Lower lobe of right lung (tissue), 2 donors: ENCODE measurements around the gene LRRC43. TPM values are rescaled to one million over a fixed set of nuclear protein-coding genes. Genes with fewer than 3 reads are reported as not detected.
A peak's percentile ranks its signal among the peaks of the same experiment; 100 is the strongest.

Experiments
- ATAC-seq, 2 donors: fragments of 200-7000 bp; cut with Tn5 transposase; one replicate each; pipeline ENCODE4 v1.9.1; 2020 to 2022; ENCODE audit warnings: mild to moderate bottlenecking in 2 of 2, moderate library complexity in 2 of 2
- DNase-seq: peaks from one replicate; pipeline ENCODE4 v3.0.0-alpha.2; 2020
- H3K27ac ChIP-seq: fragments of 200-600 bp; one replicate; pipeline ENCODE4 v1.8.0; 2022
- H3K27me3 ChIP-seq: fragments of 200-600 bp; one replicate; pipeline ENCODE4 v1.8.0; 2022; ENCODE audit warnings: low read depth
- H3K36me3 ChIP-seq: fragments of 200-600 bp; one replicate; pipeline ENCODE4 v1.8.0; 2022; ENCODE audit warnings: mild to moderate bottlenecking
- H3K4me1 ChIP-seq: fragments of 200-600 bp; one replicate; pipeline ENCODE4 v1.8.0; 2022
- H3K4me3 ChIP-seq: fragments of 200-600 bp; one replicate; pipeline ENCODE4 v1.8.0; 2022; ENCODE audit warnings: mild to moderate bottlenecking
- H3K9me3 ChIP-seq: fragments of 200-600 bp; one replicate; pipeline ENCODE4 v1.8.0; 2022
- CTCF ChIP-seq: fragments of 200-600 bp; IDR thresholded peaks from one replicate; pipeline ENCODE4 v1.8.0; 2022; ENCODE audit warnings: antibody characterized with exemption, mild to moderate bottlenecking
- intact Hi-C: fragments of 100-400 bp; cut with DNase I; formaldehyde crosslinking; loops from one replicate; pipeline ENCODE4 v1.11.0; 2022
- total RNA-seq: library from RNA; stranded (reverse); fragmentation: NEBNext Ultra II Directional; extraction: Animal tissue kit (Norgen Biotek cat#: 25700); gene quantifications from one replicate; pipeline ENCODE4 v1.2.1, GENCODE V29; 2021
- donor health status: DM: no; HTN: yes; CAD: no; lungs with severe emphysema.

Gene LRRC43
- total RNA-seq, 1 donor from 2014 or later: 4.2 TPM

DNA sequence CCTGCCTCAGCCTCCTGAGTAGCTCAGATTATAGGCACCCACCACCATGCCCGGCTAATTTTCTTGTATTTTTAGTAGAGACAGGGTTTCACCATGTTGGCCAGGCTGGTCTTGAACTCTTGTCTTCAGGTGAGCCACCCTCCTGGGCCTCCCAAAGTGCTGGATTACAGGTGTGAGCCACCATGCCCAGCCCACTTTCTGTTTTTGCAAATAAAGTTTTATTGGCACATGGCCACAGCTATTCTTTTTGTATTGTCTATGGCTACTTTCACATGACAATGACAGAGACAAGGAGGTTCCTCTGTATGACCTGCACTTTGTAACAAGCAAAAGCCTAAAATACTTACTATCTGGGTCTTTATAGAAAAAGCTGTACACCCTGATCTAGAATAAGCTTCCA lies 62.6 kb downstream of the LRRC43 start:
- H3K27me3 ChIP-seq: no peaks in the 10 kb centered on the region
- H3K4me1 ChIP-seq: no peaks in the 10 kb centered on the region
- ATAC-seq (no peak), DNase-seq (no peak)
- H3K36me3 ChIP-seq: peaks cover 78% of the 10 kb centered on the region
- H3K27ac ChIP-seq: peak overlapping the region; percentile 16
- intact Hi-C loops: no loop called here
- no peak overlapping the region for H3K4me3 ChIP-seq
- no peaks in the 10 kb centered on the region for H3K9me3 ChIP-seq
- TF ChIP-seq CTCF: no peak

DNA sequence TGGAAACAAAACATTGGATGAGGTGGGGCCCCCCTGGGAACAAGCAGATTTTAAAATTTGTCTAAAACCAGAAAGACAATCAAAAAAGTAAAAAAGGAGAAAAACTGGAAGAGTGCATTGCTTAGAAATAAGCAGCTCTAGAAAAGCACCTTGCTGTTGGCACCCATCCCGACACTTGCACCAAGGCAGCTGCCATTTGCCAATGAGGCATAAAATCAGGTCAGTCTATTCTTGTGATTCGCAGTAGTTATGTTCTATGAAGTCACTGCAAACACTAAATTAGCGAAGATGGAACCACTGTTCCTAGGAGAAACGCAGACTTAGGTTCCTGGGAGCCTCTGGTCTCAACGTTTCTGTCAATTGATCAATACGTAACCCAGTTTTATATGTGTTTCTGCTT lies 67.1 kb downstream of the LRRC43 start:
- no peaks in the 10 kb centered on the region for H3K9me3 ChIP-seq
- H3K4me3 ChIP-seq: no peak overlapping the region
- intact Hi-C loops: no loop called here
- TF ChIP-seq CTCF: no peak
- no peak for DNase-seq
- no peaks in the 10 kb centered on the region for H3K27me3 ChIP-seq
- no peak for ATAC-seq
- H3K36me3 ChIP-seq: peaks cover 72% of the 10 kb centered on the region
- no peak overlapping the region for H3K27ac ChIP-seq
- no peaks in the 10 kb centered on the region for H3K4me1 ChIP-seq

DNA sequence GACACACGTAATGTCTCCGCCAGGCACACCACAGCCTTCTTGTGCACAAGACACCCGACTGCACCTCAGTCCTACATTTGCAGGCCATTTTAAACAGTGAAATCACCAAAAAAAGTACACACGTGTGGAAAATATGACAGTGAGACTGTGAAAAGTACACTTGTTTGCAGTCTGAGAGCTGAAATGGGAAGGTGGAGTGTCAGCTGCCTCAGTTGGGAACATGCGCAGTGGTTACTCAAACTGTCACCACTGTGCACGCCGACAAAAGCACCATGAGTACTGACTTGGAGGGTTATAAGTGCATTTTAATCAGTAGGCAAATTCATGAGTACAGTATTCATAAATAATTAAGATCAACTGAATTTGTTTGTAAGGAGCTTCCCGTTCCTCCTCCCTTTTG lies 67.6 kb downstream of the LRRC43 start:
- peaks cover 72% of the 10 kb centered on the region for H3K36me3 ChIP-seq
- DNase-seq (no peak), ATAC-seq (no peak)
- H3K4me3 ChIP-seq: no peak overlapping the region
- no peak for TF ChIP-seq CTCF
- intact Hi-C loops: no loop called here
- no peaks in the 10 kb centered on the region for H3K4me1 ChIP-seq
- no peaks in the 10 kb centered on the region for H3K27me3 ChIP-seq
- H3K9me3 ChIP-seq: no peaks in the 10 kb centered on the region
- no peak overlapping the region for H3K27ac ChIP-seq

Other genes with a start within 250 kb of the LRRC43 start
- 6.4 TPM for gene BCL7A, start 161.2 kb upstream of the LRRC43 start, total RNA-seq
- 55.9 TPM for gene MLXIP, start 104.4 kb upstream of the LRRC43 start, total RNA-seq
- not detected for gene IL31, start 8.9 kb upstream of the LRRC43 start, total RNA-seq
- gene B3GNT4, start 20.6 kb downstream of the LRRC43 start, total RNA-seq: 0.30 TPM
- gene DIABLO, start 42.9 kb downstream of the LRRC43 start, total RNA-seq: 31.1 TPM
- 16.2 TPM for gene VPS33A, start 83.4 kb downstream of the LRRC43 start, total RNA-seq
- 78.2 TPM for gene CLIP1, start 239.5 kb downstream of the LRRC43 start, total RNA-seq